ENCODE measurements around the gene MRFAP1. TPM values are rescaled to one million over a fixed set of nuclear protein-coding genes. Genes with fewer than 3 reads are reported as not detected.

The MRFAP1 gene
- total RNA-seq, 2 experiments from 2014 or later: 106 to 107 TPM

- Mint-ChIP-seq H3K27ac (no peak overlapping the region), H3K4me3 (no peak overlapping the region), H3K36me3 (ENCODE audit: low read depth) (peaks cover 22% of the 10 kb centered on the region), H3K27me3 (no peaks in the 10 kb centered on the region), H3K4me1 (ENCODE audit: low read depth) (no peaks in the 10 kb centered on the region), H3K9me3 (no peaks in the 10 kb centered on the region)
- intact Hi-C loops (cut with micrococcal nuclease): no loop called here
- ChIA-PET CTCF (no interaction called here), POLR2A (no interaction called here)
- no peak for DNase-seq
- ATAC-seq: no peak
- TF ChIP-seq CTCF (IDR thresholded peaks at IDR 0.05): no peak
Observed at GRCh38 chr4:6619466-6620255, 20.8 kb upstream of the MRFAP1 start.

GRCh38 chr4:6620296-6620695 lies 20.2 kb upstream of the MRFAP1 start:
- ChIA-PET CTCF (no interaction called here), POLR2A (no interaction called here)
- Mint-ChIP-seq H3K9me3 (no peaks in the 10 kb centered on the region), H3K27me3 (no peaks in the 10 kb centered on the region), H3K27ac (no peak overlapping the region), H3K36me3 (ENCODE audit: low read depth) (peaks cover 22% of the 10 kb centered on the region), H3K4me1 (ENCODE audit: low read depth) (no peaks in the 10 kb centered on the region), H3K4me3 (no peak overlapping the region)
- ATAC-seq (no peak), DNase-seq (no peak)
- intact Hi-C loops (cut with micrococcal nuclease): no loop called here
- no peak for TF ChIP-seq CTCF (IDR thresholded peaks at IDR 0.05)

- POLR2A ChIA-PET: no interaction called here
- no peak for TF ChIP-seq CTCF (IDR thresholded peaks at IDR 0.05)
- Mint-ChIP-seq H3K4me1 (ENCODE audit: low read depth) (no peaks in the 10 kb centered on the region), H3K27ac (no peak overlapping the region), H3K27me3 (no peaks in the 10 kb centered on the region), H3K4me3 (no peak overlapping the region), H3K9me3 (no peaks in the 10 kb centered on the region), H3K36me3 (ENCODE audit: low read depth) (peaks cover 20% of the 10 kb centered on the region)
- no peak for DNase-seq
- no peak for ATAC-seq
- CTCF ChIA-PET: no interaction called here
- intact Hi-C loops (cut with micrococcal nuclease): no loop called here
Observed at GRCh38 chr4:6620891-6621555, 19.5 kb upstream of the MRFAP1 start.

- TF ChIP-seq CTCF (IDR thresholded peaks at IDR 0.05): no peak
- H3K9me3 Mint-ChIP-seq: no peaks in the 10 kb centered on the region
- H3K36me3 Mint-ChIP-seq (ENCODE audit: low read depth): peaks cover 16% of the 10 kb centered on the region
- H3K27ac Mint-ChIP-seq: no peak overlapping the region
- no peak for ATAC-seq
- no peaks in the 10 kb centered on the region for H3K4me1 Mint-ChIP-seq (ENCODE audit: low read depth)
- ChIA-PET CTCF (no interaction called here), POLR2A (no interaction called here)
- H3K4me3 Mint-ChIP-seq: no peak overlapping the region
- H3K27me3 Mint-ChIP-seq: no peaks in the 10 kb centered on the region
- no peak for DNase-seq
- intact Hi-C loops (cut with micrococcal nuclease): no loop called here
Observed at GRCh38 chr4:6621556-6621927, 18.9 kb upstream of the MRFAP1 start.

GRCh38 chr4:6622744-6623143 lies 17.7 kb upstream of the MRFAP1 start:
- intact Hi-C loops (cut with micrococcal nuclease): no loop called here
- POLR2A ChIA-PET: no interaction called here
- Mint-ChIP-seq H3K9me3 (no peaks in the 10 kb centered on the region), H3K4me3 (no peak overlapping the region), H3K27ac (no peak overlapping the region), H3K36me3 (ENCODE audit: low read depth) (peaks cover 8% of the 10 kb centered on the region), H3K4me1 (ENCODE audit: low read depth) (no peaks in the 10 kb centered on the region), H3K27me3 (no peaks in the 10 kb centered on the region)
- CTCF ChIA-PET: no interaction called here
- no peak for DNase-seq
- TF ChIP-seq CTCF (IDR thresholded peaks at IDR 0.05): no peak
- ATAC-seq: no peak

Data from activated CD8-positive, alpha-beta T cell treated with anti-CD3 and anti-CD28 coated beads for 36 hours (primary cell).